ENCODE measurements around the gene PRR36. TPM values are rescaled to one million over a fixed set of nuclear protein-coding genes. Genes with fewer than 3 reads are reported as not detected.
"Not testable (repeated sequence)": the region's sequence is repeated elsewhere in the genome, so short reads cannot be mapped to it uniquely, and the experiment has no call there.

The PRR36 gene
- total RNA-seq: under 0.01 TPM

DNA sequence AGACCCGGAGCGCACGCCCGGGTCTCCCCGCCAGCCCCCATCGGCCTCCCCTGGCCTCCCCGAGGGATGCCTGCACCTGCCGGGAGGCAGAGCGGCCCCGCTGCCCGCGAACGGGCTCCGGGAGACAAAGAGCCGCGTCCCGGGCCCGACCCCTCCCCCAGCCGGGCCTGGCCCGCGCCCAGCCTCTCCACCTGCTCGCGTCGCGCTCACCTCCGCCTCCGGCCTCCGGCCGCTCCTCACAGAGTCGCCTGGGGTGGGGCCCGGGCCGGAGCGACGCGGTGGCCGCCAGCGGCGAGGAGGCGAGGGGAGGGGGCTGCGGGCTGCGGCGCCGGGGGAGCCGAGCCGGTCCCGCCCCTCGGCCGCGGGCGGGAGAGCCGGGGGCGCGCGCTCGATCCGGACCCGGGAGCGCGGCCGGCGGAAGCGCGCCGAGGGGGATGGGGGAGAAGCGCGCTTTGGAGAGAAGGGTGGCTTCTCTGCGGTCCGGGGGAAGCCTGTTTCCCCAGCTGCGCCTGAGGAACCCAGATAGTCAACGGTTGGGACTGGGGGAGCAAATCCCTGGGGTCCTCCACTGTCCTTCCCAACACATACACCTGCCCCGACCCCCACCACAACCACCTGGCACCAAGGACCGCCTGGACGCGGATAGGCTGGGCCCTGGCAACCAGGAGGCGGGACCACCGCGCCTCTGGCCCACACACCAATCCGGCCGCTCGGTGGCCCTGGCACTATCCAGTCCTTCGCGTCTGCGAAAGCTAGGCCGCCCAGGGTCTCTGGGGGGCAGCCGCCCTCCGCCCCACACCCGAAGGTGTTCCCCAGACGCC, at the start of gene PRR36:
Gene PRR36, minus strand, starts transcription at position 315 of the 821 bp plus-strand sequence. CDS start 701 bp downstream, outside the sequence.
- peak in 2 of 3 donors; percentile 41 to 57 for DNase-seq (ENCODE audit: low read depth in 2 of 3, low spot score in 2 of 3)

DNA sequence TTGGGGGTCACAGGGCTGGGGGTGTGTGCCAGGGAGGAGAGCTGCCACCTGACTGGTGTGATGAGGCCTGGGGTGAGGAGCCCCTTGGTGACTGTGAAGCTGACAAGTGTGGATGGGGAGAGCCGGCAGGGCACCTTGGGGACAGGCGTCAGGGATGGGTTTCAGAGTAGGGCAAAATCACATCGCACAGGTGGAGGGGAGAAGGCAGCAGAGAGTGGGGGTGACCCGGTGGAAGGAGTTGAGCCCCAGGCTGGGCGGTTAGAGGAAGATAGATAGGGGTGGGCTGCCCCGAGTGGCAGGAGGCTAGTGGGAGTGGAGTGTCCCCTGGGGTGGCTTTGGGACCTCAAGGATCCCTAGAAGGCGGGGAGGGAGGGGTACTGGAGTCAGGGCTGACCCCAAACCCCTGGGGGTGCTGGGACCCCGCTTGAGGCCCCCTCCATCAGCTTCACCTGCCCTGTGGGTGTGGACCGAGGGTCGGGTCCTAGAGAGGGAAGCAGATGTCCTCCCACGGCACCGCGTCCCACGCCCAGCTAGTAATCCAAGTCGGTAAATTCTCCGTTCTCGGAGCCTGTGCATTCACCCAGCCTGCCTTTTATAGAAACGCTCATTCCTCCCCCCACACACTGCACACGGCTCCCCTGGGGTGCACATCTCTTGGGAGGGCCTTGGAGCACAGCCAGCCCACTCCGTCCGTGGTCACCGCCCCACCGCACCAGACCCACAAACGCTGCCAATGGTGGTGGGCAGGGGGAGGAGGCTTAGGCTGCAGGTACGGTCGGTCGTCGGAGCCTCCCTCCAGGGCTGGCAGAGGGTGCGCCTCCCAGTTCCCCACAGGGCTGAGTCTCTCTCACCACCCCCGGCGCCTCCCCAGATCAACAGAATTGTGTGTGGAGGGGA, 49.4 kb upstream of the PRR36 start:
- DNase-seq (ENCODE audit: low read depth in 2 of 3, low spot score in 2 of 3): no peak

DNA sequence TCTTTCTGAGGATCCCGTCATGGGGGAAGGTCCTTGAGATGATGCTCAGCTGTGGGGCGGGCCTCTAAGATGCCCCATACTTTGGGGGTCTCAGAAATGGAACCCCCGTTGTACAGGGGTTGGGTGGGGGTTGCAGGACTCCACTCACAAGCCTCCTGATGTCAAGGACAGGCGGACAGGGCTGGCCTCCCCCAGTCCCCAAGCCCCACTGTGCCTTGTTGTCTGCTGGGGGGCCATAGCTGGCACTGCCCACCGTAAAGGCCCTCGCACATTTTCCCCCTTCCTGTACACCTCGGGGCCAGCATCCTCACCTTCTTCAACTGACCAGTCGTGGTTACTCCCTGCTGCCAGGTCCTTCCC, 48.6 kb upstream of the PRR36 start:
- no peak for DNase-seq (ENCODE audit: low read depth in 2 of 3, low spot score in 2 of 3)

DNA sequence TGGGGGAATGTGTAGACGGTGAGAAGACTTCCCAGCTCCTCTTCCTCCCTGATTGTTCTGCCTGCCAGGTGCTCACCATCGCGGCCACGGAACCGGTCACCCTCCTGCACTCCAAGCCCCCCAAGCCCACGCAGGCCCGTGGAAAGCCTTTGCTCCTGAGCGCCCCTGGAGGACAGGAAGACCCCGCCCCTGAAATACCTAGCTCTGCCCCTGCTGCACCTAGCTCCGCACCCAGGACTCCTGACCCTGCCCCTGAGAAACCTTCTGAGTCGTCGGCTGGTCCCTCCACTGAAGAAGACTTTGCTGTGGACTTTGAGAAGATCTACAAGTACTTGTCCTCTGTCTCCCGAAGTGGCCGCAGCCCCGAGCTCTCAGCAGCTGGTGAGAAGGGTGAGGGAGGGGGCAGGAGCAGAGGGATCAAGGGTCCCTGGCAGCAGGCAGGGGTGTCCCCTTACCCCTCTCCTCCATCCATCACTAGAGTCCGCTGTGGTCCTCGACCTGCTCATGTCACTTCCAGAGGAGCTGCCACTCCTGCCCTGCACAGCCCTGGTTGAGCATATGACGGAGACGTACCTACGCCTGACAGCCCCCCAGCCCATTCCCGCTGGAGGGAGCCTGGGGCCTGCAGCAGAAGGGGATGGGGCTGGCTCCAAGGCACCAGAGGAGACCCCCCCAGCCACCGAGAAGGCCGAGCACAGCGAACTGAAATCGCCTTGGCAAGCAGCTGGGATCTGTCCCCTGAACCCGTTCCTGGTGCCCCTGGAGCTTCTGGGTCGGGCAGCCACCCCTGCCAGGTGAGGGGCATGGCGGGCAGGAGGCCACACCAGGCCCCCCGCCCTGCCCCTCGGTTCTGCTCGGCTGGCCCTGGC, 48.0 kb upstream of the PRR36 start:
- DNase-seq (ENCODE audit: low read depth in 2 of 3, low spot score in 2 of 3): no peak

DNA sequence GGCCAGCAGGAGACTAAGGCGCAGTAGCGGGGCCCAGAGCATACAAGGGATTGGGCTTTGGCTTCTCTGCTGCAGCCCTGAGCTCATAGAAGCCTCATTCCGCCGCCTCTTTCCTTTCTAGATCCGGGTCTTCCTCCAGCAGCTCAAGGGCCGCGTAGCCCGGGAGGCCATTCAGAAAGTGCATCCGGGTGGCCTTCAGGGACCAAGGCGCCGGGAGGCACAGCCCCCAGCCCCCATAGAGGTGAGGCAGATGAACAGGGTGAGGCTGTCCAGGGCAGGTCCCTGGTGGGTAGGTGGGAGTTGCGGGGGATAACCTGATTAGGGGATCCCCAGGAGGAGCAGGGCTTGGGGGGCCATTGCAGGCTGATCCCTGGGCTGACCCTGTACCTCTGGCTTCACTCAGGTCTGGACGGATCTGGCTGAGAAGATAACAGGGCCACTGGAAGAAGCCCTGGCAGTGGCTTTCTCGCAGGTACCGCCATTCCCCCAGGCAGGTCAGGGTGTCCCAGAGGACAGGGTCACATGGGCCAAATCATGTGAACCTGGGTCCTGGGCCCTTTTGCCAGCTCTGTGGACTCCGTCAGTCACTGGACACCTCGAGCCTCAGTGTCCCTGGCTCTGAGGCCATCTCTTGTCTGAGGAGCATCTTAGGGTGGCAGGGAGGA, 47.2 kb upstream of the PRR36 start:
- no peak for DNase-seq (ENCODE audit: low read depth in 2 of 3, low spot score in 2 of 3)

DNA sequence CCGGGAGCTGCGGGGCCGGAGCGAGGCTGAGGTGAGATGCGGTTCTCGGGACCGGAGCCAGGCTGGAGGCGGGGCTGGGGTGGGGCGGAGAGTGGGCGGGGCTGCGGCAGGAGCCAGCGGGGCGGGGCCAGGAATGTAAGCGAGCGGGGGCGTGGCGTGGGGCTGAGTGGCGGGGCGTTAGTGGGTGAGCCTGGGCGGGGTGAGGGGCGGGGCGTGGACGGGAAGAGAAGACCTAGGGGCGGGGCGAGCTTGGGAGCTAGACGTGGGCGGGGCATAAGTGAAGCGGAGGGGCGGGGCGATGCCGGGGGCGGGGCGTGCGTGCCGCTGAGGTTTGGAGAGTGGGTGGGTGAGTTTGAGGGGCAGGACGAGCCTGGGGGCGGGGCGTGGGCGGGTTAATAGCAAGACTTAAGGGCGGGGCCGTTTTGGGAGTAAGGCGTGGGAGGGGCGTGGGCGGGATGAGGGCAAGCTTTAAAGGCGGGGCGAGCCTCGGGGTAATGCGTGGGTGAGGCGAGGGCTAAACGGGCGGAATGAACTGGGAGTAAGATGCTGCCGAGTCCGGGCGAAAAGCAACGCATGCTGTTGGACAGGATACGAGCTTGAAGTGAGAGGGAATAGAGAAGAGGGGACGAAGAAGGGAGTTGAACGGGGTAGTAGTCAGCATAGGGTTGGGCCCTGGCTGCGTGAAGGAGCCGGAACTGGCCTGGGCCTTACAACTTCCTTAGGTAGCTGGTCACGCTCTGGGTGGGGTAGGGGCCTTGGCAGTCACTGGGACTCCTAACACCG, 46.5 kb upstream of the PRR36 start:
- DNase-seq (ENCODE audit: low read depth in 2 of 3, low spot score in 2 of 3): peak; percentile 98 to 99 (median 99)

DNA sequence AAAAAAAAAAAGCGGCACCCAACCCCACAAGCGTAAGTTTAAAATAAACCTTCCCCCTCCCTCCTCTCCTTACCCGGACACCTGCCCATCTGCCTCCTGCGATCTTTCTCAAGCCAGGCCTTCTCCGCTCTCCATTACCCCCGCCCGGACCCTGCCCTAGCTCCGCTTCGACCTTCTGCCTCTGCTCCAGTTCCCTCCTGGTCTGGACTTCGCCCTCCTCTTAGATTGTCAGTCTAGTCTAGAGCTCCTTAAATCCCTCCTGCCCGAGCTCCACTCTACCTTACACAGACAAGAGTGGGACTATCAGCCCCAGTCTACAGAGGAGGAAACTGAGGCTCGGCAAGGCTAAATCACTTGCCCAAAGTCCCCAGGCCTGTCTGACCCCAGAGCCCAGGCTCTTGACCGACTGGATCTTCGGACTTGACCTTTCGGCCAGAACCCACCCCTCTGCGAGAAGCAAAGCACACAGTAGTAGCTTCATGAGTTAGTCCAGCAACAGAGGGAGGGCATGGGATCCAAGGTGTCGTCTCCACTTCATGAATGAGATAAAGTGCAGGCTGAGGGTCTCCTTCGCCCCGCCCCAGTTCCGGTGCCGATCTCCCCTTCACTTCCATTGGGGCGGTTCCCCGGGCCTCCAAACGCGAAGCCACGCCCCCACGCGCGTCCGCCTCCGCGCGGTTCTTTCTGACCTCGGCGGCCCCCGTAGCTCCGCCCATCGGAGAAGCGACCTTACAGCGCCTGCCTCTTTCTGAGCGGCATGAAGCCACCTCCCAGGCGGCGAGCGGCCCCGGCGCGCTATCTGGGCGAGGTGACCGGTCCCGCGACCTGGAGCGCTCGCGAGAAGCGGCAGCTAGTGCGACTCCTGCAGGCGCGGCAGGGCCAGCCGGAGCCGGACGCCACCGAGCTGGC, 45.7 kb upstream of the PRR36 start, which contains the start of gene SNAPC2:
Gene SNAPC2, plus strand, starts transcription at position 729 of the 909 bp plus-strand sequence. Its CDS starts 29 bp downstream, at position 758.
- peak; percentile 95 to 96 (median 96) for DNase-seq (ENCODE audit: low read depth in 2 of 3, low spot score in 2 of 3)

DNA sequence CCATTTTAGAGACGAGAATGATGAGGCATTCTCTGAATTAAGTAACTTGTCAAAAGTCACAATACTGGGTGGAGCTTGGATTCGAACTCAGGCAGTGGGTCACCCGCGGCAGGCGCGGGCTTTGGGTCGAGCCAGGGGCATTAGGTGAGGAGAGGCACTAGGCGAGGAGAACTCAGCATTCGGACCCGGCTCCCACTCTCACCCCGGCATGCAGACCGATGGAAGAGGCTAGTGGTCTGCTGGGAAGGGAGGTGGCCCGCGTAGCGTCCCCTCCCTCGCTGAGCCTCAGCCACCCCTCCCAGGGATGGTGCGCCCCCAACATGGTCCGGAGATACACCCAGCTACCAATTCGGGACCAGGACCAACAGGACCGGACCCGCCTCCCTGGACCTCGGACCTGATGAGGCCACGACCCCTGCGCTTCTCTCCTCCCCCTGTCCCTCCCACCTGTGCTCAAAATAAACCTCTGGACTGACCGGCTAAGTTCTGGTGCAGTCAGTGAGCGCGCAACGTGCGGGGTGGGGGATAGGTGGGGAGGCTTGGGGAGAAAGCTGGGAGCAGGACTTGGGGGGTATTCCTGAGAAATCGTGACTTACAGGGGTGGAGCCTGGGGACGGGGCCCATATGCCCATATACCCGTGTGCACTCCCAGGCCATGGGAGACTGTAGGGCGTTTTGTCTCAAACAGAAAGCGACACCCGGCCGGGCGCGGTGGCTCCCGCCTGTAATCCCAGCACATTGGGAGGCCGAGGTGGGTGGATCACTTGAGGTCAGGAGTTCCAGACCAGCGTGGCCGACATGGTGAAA, 44.6 kb upstream of the PRR36 start:
- no peak for DNase-seq (ENCODE audit: low read depth in 2 of 3, low spot score in 2 of 3)

DNA sequence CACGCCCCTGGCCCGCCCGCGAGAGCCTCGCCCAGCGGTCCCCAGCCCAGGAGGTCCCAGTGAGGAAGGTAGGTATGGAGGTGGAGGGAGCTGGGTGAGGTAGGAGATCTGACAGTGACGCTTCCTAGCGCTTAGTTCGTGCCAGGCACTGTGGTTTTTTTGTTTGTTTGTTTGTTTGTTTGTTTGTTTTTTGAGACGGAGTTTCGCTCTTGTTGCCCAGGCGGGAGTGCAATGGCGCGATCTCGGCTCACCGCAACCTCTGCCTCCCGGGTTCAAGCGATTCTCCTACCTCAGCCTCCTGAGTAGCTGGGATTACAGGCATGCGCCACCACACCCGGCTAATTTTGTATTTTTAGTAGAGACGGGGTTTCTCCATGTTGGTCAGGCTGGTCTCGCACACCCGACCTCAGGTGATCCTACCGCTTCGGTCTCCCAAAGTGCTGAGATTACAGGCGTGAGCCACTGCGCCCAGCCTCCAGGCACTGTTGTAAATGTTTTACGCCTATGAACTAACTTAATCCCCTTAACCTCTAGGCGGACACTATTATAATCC, 43.9 kb upstream of the PRR36 start:
- not testable (repeated sequence) for DNase-seq (ENCODE audit: low read depth in 2 of 3, low spot score in 2 of 3)

DNA sequence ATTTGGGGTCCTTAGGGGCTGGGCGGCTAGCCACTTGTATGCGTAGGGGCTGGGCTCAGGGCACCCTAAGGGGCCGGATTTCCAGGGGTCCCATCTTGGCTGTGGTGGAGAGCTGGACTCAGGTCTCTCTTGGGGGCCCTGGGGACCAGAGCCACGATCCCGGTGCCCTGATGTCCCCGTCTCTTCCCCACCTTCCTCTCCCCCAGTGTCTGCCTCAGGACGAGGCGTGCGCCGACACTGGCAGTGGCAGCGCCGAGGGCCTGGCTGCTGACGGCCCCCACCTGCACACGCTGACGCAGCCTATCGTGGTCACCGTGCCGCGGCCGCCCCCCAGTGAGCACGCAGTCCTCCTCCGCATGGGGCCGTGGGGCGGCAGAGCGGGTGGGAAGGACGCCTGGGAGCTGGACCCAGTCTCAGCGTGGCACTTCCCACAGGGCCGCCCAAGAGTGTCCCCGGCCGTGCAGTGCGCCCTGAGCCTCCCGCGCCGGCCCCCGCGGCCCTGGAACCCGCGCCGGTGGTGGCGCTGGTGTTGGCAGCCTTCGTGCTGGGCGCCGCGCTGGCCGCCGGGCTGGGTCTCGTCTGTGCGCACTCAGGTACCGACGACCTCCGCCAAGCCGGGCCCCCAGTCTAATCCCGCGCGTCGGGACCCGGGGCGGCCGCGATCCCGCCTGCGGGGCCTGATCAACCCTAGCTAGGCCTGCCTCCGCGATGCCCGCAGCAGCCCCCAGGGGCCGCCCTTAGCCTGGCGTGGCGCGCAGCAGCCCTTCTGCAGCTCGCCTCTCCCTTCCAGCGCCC, 43.3 kb upstream of the PRR36 start:
- DNase-seq (ENCODE audit: low read depth in 2 of 3, low spot score in 2 of 3): peak in 2 of 3 donors; percentile 73 to 74

DNA sequence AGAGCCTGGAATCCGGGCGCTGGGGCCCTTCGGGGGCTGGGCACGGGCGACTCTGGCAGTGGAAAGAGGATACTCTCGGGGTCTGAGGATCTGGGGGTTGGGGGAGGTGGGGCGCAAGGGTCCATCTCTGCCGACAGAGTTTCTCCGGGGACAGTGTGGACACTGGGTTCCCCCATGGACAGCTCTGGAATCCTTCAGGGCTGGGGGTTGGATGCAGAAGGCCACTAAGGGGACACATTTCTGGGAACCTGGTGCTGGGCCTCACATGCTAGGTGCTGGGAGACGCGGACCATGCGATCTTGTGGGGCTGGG, 42.7 kb upstream of the PRR36 start:
- no peak for DNase-seq (ENCODE audit: low read depth in 2 of 3, low spot score in 2 of 3)

DNA sequence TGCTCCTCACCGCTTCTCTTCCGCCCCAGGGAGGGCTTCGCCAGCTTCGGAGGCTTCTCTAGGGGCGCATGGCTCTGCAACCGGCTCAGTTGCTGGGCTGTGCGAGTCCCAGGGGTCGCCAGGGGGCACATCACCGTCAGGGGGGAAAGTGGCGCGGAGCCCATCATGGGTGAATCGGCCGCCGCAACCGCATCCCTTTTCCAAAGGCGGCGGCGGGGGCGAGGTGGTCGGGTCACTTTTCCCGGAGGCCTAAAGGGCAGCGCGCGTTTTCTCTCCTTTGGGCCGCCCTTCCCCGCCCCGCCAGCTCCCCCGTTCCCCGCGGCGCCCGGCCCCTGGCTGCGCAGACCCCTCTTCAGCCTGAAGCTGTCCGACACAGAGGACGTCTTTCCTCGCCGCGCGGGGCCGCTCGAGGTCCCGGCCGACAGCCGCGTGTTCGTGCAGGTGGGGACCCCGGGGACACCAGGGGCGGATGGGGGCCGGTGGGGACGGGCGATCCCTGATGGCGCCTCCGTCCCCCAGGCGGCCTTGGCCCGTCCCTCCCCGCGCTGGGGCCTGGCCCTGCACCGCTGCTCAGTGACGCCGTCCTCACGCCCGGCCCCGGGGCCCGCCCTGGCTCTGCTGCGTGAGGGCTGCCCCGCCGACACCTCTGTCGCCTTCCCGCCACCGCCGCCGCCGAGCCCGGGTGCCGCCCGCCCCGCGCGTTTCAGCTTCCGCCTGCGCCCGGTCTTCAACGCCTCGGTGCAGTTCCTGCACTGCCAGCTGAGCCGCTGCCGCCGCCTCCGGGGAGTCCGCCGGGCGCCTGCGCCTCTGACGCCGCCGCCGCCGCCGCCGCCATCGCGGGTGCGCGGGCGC, 42.1 kb upstream of the PRR36 start:
- no peak for DNase-seq (ENCODE audit: low read depth in 2 of 3, low spot score in 2 of 3)

DNA sequence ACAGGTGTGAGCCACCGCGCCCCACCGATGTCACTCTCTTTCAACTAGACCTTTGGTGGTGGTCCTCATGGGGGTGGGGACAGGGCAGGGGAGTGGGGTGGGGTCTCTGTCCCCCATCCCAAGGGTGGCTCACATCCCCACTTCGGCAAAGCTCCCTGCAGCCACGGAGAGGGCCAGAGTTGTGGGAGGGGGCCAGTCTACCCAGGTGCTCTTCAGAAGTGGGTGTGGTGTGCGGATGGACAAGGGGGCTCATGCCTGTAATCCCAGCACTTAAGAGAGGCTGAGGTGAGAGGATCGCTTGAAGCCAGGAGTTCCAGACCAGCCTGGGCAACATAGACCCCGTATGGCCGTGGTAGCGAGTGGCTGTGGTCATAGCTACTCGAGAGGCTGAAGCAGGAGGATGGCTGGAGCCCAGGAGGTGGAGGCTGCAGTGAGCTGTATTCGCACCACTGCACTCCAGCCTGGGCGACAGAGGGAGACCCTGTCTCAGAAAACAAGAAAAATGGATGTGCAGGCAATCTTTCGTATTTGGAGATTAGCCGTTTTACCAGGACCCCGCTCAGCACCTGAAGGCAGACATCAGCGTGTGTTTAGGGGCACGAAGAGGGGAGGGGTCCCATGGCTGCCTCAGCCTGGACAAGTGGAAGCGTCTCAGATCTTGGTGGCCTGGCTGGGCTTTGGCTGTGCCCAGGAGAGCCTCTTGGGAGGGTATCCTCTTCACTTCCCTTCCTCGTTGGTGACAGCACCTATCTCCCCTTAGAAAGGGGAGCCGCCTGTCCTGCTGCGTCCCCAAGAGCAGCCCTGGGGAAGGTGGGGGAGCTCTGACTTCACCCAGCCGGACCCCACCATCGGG, 41.3 kb upstream of the PRR36 start:
- no peak for DNase-seq (ENCODE audit: low read depth in 2 of 3, low spot score in 2 of 3)

DNA sequence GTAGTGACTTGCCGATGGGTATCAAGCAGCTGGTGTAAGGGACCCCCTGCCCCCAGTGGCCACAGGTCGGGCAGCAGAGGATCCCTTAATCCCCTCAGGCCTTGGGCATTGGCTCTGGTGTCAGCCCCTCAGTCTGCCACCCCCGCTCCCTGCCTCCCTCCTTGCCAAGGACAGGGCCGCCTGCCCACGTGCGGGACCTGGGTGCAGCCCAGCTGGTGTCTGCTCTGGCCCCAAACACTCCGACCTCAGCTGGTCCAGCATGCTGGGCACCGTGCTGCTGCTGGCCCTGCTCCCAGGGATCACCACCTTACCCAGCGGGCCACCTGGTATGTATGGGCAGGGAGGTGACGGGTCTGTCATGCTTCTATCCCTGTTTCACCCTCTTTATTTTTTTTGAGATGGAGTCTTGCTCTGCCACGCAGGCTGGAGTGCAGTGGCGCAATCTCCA, 40.4 kb upstream of the PRR36 start, which contains the start of gene TGFBR3L:
Gene TGFBR3L, plus strand, starts transcription at position 233 of the 448 bp plus-strand sequence.
- DNase-seq (ENCODE audit: low read depth in 2 of 3, low spot score in 2 of 3): no peak
